Omental fat pad (tissue), 4 donors: ENCODE measurements around the gene LBHD2. TPM values are rescaled to one million over a fixed set of nuclear protein-coding genes. Genes with fewer than 3 reads are reported as not detected.

ENCODE experiments used
- ATAC-seq: fragments of 150-250 bp; one replicate; pipeline ENCODE4 v1.9.1; 2016; ENCODE audit warnings: mild to moderate bottlenecking, moderate library complexity; ENCODE audit not compliant: low FRiP score
- DNase-seq: peaks from one replicate; pipeline ENCODE4 v3.0.0-alpha.2; 2019; ENCODE audit warnings: low spot score
- CTCF ChIP-seq, 3 donors: fragments of 450-650 bp; IDR thresholded peaks; one replicate each; pipeline ENCODE4 v1.5.1; 2016 to 2017; ENCODE audit warnings: antibody characterized with exemption in 3 of 3, mild to moderate bottlenecking in 3 of 3, moderate library complexity in 2 of 3
- total RNA-seq, 4 donors: library from RNA; depleted of rRNA; stranded (reverse); fragments of >200 nt; gene quantifications; one replicate each; pipeline ENCODE4 v1.1.0, GENCODE V29; 2016

LBHD2 gene
- total RNA-seq, 4 donors from 2014 or later = 6.3 TPM; not detected in 3

GRCh38 chr14:103107455-103107854 is 23.4 kb downstream of the LBHD2 start:
- ATAC-seq = no peak
- DNase-seq = no peak
- TF ChIP-seq CTCF (IDR thresholded peaks at IDR 0.05) = no peak

- DNase-seq = no peak
- no peak for ATAC-seq
- no peak for TF ChIP-seq CTCF (IDR thresholded peaks at IDR 0.05)
These were observed 24.1 kb downstream of the LBHD2 start for GRCh38 chr14:103107941-103108748.

DNA sequence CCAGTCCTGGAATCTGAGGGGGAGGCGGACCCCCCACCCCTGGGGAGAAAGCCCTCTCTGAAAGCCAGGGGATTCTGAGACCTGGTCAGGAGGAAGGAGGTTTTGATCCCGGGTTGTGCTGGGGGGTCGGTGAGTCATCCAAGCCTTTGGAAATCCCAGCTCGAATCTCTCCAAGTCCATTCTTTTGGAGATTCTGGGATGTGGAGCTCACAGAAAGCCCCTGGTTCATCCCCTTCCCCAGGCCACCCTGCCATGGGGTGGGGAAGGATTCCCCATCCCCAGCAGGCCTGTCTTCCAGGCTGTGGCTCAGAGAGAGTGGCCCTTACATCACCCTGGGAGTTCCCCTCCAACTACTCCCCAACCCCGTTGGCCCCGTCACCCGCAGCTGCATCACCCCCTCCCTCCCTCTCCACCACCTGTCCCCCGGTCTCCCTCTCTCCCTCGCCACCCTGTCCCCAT is 24.8 kb downstream of the LBHD2 start:
- no peak for TF ChIP-seq CTCF (IDR thresholded peaks at IDR 0.05)
- DNase-seq = no peak
- peak; percentile 41 for ATAC-seq

- ATAC-seq (peak; percentile 59), DNase-seq (no peak)
- no peak for TF ChIP-seq CTCF (IDR thresholded peaks at IDR 0.05)
These were observed 25.8 kb downstream of the LBHD2 start for GRCh38 chr14:103109535-103110441.

GRCh38 chr14:103110681-103111231 is 26.7 kb downstream of the LBHD2 start:
- DNase-seq (no peak), ATAC-seq (no peak)
- no peak for TF ChIP-seq CTCF (IDR thresholded peaks at IDR 0.05)

GRCh38 chr14:103111232-103111868 is 27.3 kb downstream of the LBHD2 start:
- DNase-seq = no peak
- ATAC-seq = no peak
- no peak for TF ChIP-seq CTCF (IDR thresholded peaks at IDR 0.05)
